ENCODE data around the gene CBLN3. TPM values are rescaled to one million over a fixed set of nuclear protein-coding genes. Genes with fewer than 3 reads are reported as not detected.

Gene CBLN3
- total RNA-seq, 1 donor from 2014 or later, result 2.9 TPM

GRCh38 chr14:24379907-24380730, 49.3 kb downstream of the CBLN3 start:
- intact Hi-C loops (cut with DNase I), result no loop called here
- H3K36me3 ChIP-seq, result no peaks in the 10 kb centered on the region
- H3K27me3 ChIP-seq, result no peaks in the 10 kb centered on the region
- ATAC-seq (no peak), DNase-seq (no peak)
- no peaks in the 10 kb centered on the region for H3K9me3 ChIP-seq
- no peak overlapping the region for H3K27ac ChIP-seq
- TF ChIP-seq, protein P1, sequence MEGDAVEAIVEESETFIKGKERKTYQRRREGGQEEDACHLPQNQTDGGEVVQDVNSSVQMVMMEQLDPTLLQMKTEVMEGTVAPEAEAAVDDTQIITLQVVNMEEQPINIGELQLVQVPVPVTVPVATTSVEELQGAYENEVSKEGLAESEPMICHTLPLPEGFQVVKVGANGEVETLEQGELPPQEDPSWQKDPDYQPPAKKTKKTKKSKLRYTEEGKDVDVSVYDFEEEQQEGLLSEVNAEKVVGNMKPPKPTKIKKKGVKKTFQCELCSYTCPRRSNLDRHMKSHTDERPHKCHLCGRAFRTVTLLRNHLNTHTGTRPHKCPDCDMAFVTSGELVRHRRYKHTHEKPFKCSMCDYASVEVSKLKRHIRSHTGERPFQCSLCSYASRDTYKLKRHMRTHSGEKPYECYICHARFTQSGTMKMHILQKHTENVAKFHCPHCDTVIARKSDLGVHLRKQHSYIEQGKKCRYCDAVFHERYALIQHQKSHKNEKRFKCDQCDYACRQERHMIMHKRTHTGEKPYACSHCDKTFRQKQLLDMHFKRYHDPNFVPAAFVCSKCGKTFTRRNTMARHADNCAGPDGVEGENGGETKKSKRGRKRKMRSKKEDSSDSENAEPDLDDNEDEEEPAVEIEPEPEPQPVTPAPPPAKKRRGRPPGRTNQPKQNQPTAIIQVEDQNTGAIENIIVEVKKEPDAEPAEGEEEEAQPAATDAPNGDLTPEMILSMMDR (IDR thresholded peaks at IDR 0.05), result no peak
- no peak overlapping the region for H3K4me3 ChIP-seq
- no peaks in the 10 kb centered on the region for H3K4me1 ChIP-seq

- no peaks in the 10 kb centered on the region for H3K9me3 ChIP-seq
These were observed 50.2 kb downstream of the CBLN3 start for GRCh38 chr14:24378981-24379906.

GRCh38 chr14:24378327-24378726, 51.1 kb downstream of the CBLN3 start:
- Histone ChIP-seq H3K27ac (no peak overlapping the region), H3K4me3 (no peak overlapping the region), H3K9me3 (no peaks in the 10 kb centered on the region), H3K27me3 (no peaks in the 10 kb centered on the region), H3K36me3 (no peaks in the 10 kb centered on the region), H3K4me1 (no peaks in the 10 kb centered on the region)
- TF ChIP-seq, protein P1 (IDR thresholded peaks at IDR 0.05), result no peak
- ATAC-seq (no peak), DNase-seq (no peak)
- intact Hi-C loops (cut with DNase I), result no loop called here

More at GRCh38 chr14:24378981-24379906, 50.2 kb downstream of the CBLN3 start:
- Histone ChIP-seq H3K4me1 (no peaks in the 10 kb centered on the region), H3K27me3 (no peaks in the 10 kb centered on the region), H3K4me3 (no peak overlapping the region), H3K36me3 (no peaks in the 10 kb centered on the region), H3K27ac (no peak overlapping the region)
- no peak for ATAC-seq
- TF ChIP-seq, protein P1 (IDR thresholded peaks at IDR 0.05), result no peak
- DNase-seq, result no peak
- intact Hi-C loops (cut with DNase I), result no loop called here

GRCh38 chr14:24377657-24378056, 51.8 kb downstream of the CBLN3 start:
- H3K27me3 ChIP-seq, result no peaks in the 10 kb centered on the region
- no peaks in the 10 kb centered on the region for H3K9me3 ChIP-seq
- no peaks in the 10 kb centered on the region for H3K4me1 ChIP-seq
- DNase-seq (no peak), ATAC-seq (peak; percentile 53)
- H3K27ac ChIP-seq, result no peak overlapping the region
- intact Hi-C loops (cut with DNase I), result no loop called here
- TF ChIP-seq, protein P1 (IDR thresholded peaks at IDR 0.05), result no peak
- no peaks in the 10 kb centered on the region for H3K36me3 ChIP-seq
- H3K4me3 ChIP-seq, result no peak overlapping the region

DNA sequence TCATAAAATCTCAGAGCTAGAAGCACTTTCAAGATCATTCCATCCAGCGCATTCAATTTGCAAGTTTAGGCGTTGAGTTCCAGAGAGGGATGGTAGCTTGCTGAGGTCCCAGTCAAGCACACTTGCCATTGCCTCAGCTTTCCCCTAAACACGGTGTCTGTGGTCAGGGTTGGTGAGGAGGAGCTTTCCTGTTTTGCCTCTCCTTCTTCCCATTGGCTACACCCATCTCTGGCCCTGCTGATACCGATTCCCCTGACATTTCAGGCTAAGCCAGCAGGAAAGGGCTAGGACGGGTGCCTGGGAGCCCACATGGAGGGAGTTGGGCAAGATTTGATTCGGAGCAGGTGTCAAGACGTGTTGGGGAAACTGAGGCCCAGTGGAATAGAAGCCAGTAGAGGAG, 52.3 kb downstream of the CBLN3 start:
- TF ChIP-seq, protein P1 (IDR thresholded peaks at IDR 0.05), result no peak
- no peak overlapping the region for H3K4me3 ChIP-seq
- H3K36me3 ChIP-seq, result no peaks in the 10 kb centered on the region
- DNase-seq, result no peak
- H3K27me3 ChIP-seq, result no peaks in the 10 kb centered on the region
- H3K9me3 ChIP-seq, result no peaks in the 10 kb centered on the region
- intact Hi-C loops (cut with DNase I), result no loop called here
- no peak overlapping the region for H3K27ac ChIP-seq
- ATAC-seq, result no peak
- no peaks in the 10 kb centered on the region for H3K4me1 ChIP-seq

Other genes with a start within 250 kb of the CBLN3 start
- gene IPO4, start 240.9 kb downstream of the CBLN3 start, total RNA-seq, result 25.1 TPM
- 52.0 TPM for gene TM9SF1, start 234.2 kb downstream of the CBLN3 start, total RNA-seq
- gene TSSK4, start 224.0 kb downstream of the CBLN3 start, total RNA-seq, result not detected
- gene CHMP4A, start 216.2 kb downstream of the CBLN3 start, total RNA-seq, result 48.0 TPM
- 17.8 TPM for gene MDP1, start 213.6 kb downstream of the CBLN3 start, total RNA-seq
- 142 TPM for gene NEDD8, start 197.3 kb downstream of the CBLN3 start, total RNA-seq
- gene GMPR2, start 196.7 kb downstream of the CBLN3 start, total RNA-seq, result 73.2 TPM
- gene TINF2, start 187.0 kb downstream of the CBLN3 start, total RNA-seq, result 92.3 TPM
- gene TGM1, start 166.5 kb downstream of the CBLN3 start, total RNA-seq, result 12.3 TPM
- 50.3 TPM for gene RABGGTA, start 158.1 kb downstream of the CBLN3 start, total RNA-seq
- 28.0 TPM for gene DHRS1, start 129.9 kb downstream of the CBLN3 start, total RNA-seq
- gene NOP9, start 129.8 kb downstream of the CBLN3 start, total RNA-seq, result 21.4 TPM
- 18.8 TPM for gene CIDEB, start 121.7 kb downstream of the CBLN3 start, total RNA-seq
- 6.4 TPM for gene LTB4R2, start 119.5 kb downstream of the CBLN3 start, total RNA-seq
- gene LTB4R, start 118.2 kb downstream of the CBLN3 start, total RNA-seq, result 9.8 TPM
- 54.5 TPM for gene ADCY4, start 94.6 kb downstream of the CBLN3 start, total RNA-seq
- gene RIPK3, start 89.7 kb downstream of the CBLN3 start, total RNA-seq, result 23.4 TPM
- 42.5 TPM for gene NFATC4, start 61.5 kb downstream of the CBLN3 start, total RNA-seq
- gene NYNRIN, start 30.7 kb downstream of the CBLN3 start, total RNA-seq, result 16.6 TPM
- gene KHNYN, start 286 bp upstream of the CBLN3 start, total RNA-seq, result 56.2 TPM
- 61.6 TPM for gene SDR39U1, start 13.1 kb upstream of the CBLN3 start, total RNA-seq
- 1.4 TPM for gene CMA1, start 78.6 kb upstream of the CBLN3 start, total RNA-seq
- gene CTSG, start 146.6 kb upstream of the CBLN3 start, total RNA-seq, result 9.7 TPM
- 4.7 TPM for gene GZMH, start 180.0 kb upstream of the CBLN3 start, total RNA-seq
- gene GZMB, start 204.5 kb upstream of the CBLN3 start, total RNA-seq, result 8.1 TPM